Neural progenitor cell (in vitro differentiated cells): ENCODE results near the gene NFIA. TPM values are rescaled to one million over a fixed set of nuclear protein-coding genes. Genes with fewer than 3 reads are reported as not detected.

ENCODE experiments used
- DNase-seq: peaks from one replicate; pipeline ENCODE4 v3.0.0-alpha.2; 2016; ENCODE audit warnings: low spot score
- H2AFZ ChIP-seq: fragments of 200-600 bp; sonication (generic); replicated peaks from 2 replicates; pipeline ENCODE4 v1.6.1; 2016; ENCODE audit warnings: antibody characterized with exemption
- H3F3A ChIP-seq: fragments of 200-600 bp; sonication (generic); 2 replicates; pipeline ENCODE4 v1.6.1; 2016; ENCODE audit warnings: antibody characterized with exemption, low read depth
- H3K27ac ChIP-seq: fragments of 200-600 bp; sonication (generic); 2 replicates; pipeline ENCODE4 v1.5.1; 2016; ENCODE audit warnings: mild to moderate bottlenecking
- H3K27me3 ChIP-seq: fragments of 200-600 bp; sonication (generic); 2 replicates; pipeline ENCODE4 v1.6.1; 2016; ENCODE audit warnings: mild to moderate bottlenecking, moderate library complexity
- H3K36me3 ChIP-seq: fragments of 200-600 bp; sonication (generic); 2 replicates; pipeline ENCODE4 v1.5.1; 2016
- H3K4me1 ChIP-seq: fragments of 200-600 bp; sonication (generic); 2 replicates; pipeline ENCODE4 v1.6.1; 2016; ENCODE audit warnings: mixed run types
- H3K4me2 ChIP-seq: fragments of 200-600 bp; sonication (generic); 2 replicates; pipeline ENCODE4 v1.6.1; 2016
- H3K4me3 ChIP-seq: fragments of 200-600 bp; sonication (generic); 2 replicates; pipeline ENCODE4 v1.5.1; 2016
- H3K79me2 ChIP-seq: fragments of 200-600 bp; sonication (generic); 2 replicates; pipeline ENCODE4 v1.6.1; 2016; ENCODE audit warnings: low read depth
- H3K9ac ChIP-seq: fragments of 200-600 bp; sonication (generic); 2 replicates; pipeline ENCODE4 v1.6.1; 2016
- H3K9me3 ChIP-seq: fragments of 200-600 bp; sonication (generic); 2 replicates; pipeline ENCODE4 v1.5.1; 2016; ENCODE audit warnings: low read depth
- H4K20me1 ChIP-seq: fragments of 200-600 bp; sonication (generic); 2 replicates; pipeline ENCODE4 v1.6.1; 2016; ENCODE audit warnings: low read depth
- H3K27ac Mint-ChIP-seq: 3 replicates; pipeline ENCODE4 v1.8.0; 2021; ENCODE audit warnings: mixed read lengths
- H3K27me3 Mint-ChIP-seq: 2 replicates; pipeline ENCODE4 v1.8.0; 2022; ENCODE audit warnings: low read depth, mild to moderate bottlenecking, inconsistent platforms, moderate library complexity, mixed read lengths; ENCODE audit not compliant: insufficient read depth
- H3K36me3 Mint-ChIP-seq: 3 replicates; pipeline ENCODE4 v1.8.0; 2021; ENCODE audit warnings: mixed read lengths
- H3K4me1 Mint-ChIP-seq: 3 replicates; pipeline ENCODE4 v1.8.0; 2021; ENCODE audit warnings: mixed read lengths
- H3K4me3 Mint-ChIP-seq: 3 replicates; pipeline ENCODE4 v1.8.0; 2021; ENCODE audit warnings: mild to moderate bottlenecking, moderate library complexity, mixed read lengths
- H3K9me3 Mint-ChIP-seq: 3 replicates; pipeline ENCODE4 v1.8.0; 2020; ENCODE audit warnings: mixed read lengths
- CTCF ChIP-seq: fragments of 200-600 bp; sonication (generic); IDR thresholded peaks from 2 replicates; pipeline ENCODE4 v1.5.1; 2017; ENCODE audit warnings: antibody characterized with exemption, mild to moderate bottlenecking
- EZH2 ChIP-seq: fragments of 200-600 bp; sonication (generic); IDR thresholded peaks from 2 replicates; pipeline ENCODE4 v1.6.1; 2017; ENCODE audit warnings: antibody characterized with exemption, mild to moderate bottlenecking, moderate library complexity
- EZH2phosphoT487 ChIP-seq: fragments of 200-600 bp; sonication (generic); IDR thresholded peaks from 2 replicates; pipeline ENCODE4 v1.6.1; 2017; ENCODE audit warnings: antibody characterized with exemption
- total RNA-seq: library from RNA; depleted of rRNA; stranded (reverse); fragments of >200 nt; gene quantifications from 2 replicates; pipeline ENCODE4 v1.2.3, GENCODE V29; 2015; ENCODE audit warnings: low replicate concordance

NFIA gene
- total RNA-seq, 1 donor from 2014 or later, result 5.3 TPM

- no peak overlapping the region for H3K4me3 Mint-ChIP-seq
- TF ChIP-seq EZH2phosphoT487 (no peak), CTCF (no peak), EZH2 (no peak)
- DNase-seq, result no peak
- H3K4me1 Mint-ChIP-seq, result peaks cover 21% of the 10 kb centered on the region
- Histone ChIP-seq H3F3A (peaks cover 6% of the 10 kb centered on the region), H3K4me3 (no peak overlapping the region), H3K36me3 (no peaks in the 10 kb centered on the region), H4K20me1 (no peaks in the 10 kb centered on the region), H3K79me2 (no peaks in the 10 kb centered on the region), H3K27me3 (no peaks in the 10 kb centered on the region), H3K9ac (no peak overlapping the region), H2AFZ (no peak overlapping the region), H3K4me2 (no peak overlapping the region), H3K27ac (no peak overlapping the region), H3K4me1 (peaks cover 16% of the 10 kb centered on the region), H3K9me3 (no peaks in the 10 kb centered on the region)
- H3K27ac Mint-ChIP-seq, result no peak overlapping the region
- no peaks in the 10 kb centered on the region for H3K27me3 Mint-ChIP-seq
- no peaks in the 10 kb centered on the region for H3K9me3 Mint-ChIP-seq
- H3K36me3 Mint-ChIP-seq, result peaks cover 2% of the 10 kb centered on the region
Measured at GRCh38 chr1:61131248-61131647, 48.9 kb downstream of the NFIA start.

- no peaks in the 10 kb centered on the region for H3K79me2 ChIP-seq
- H2AFZ ChIP-seq, result no peak overlapping the region
- peaks cover 6% of the 10 kb centered on the region for H3F3A ChIP-seq
- H3K4me3 ChIP-seq, result no peak overlapping the region
- H3K4me1 Mint-ChIP-seq, result peaks cover 22% of the 10 kb centered on the region
- no peak overlapping the region for H3K27ac ChIP-seq
- H4K20me1 ChIP-seq, result no peaks in the 10 kb centered on the region
- DNase-seq, result no peak
- H3K27me3 Mint-ChIP-seq, result no peaks in the 10 kb centered on the region
- H3K27ac Mint-ChIP-seq, result no peak overlapping the region
- no peak for TF ChIP-seq CTCF
- TF ChIP-seq EZH2, result no peak
- no peak for TF ChIP-seq EZH2phosphoT487
- peaks cover 16% of the 10 kb centered on the region for H3K4me1 ChIP-seq
- no peaks in the 10 kb centered on the region for H3K36me3 ChIP-seq
- H3K9ac ChIP-seq, result no peak overlapping the region
- no peaks in the 10 kb centered on the region for H3K9me3 ChIP-seq
- no peak overlapping the region for H3K4me2 ChIP-seq
- no peaks in the 10 kb centered on the region for H3K27me3 ChIP-seq
- peaks cover 2% of the 10 kb centered on the region for H3K36me3 Mint-ChIP-seq
- no peaks in the 10 kb centered on the region for H3K9me3 Mint-ChIP-seq
- H3K4me3 Mint-ChIP-seq, result no peak overlapping the region
Measured at GRCh38 chr1:61131716-61132115, 49.4 kb downstream of the NFIA start.

GRCh38 chr1:61132176-61132638 lies 49.8 kb downstream of the NFIA start:
- H3K27me3 Mint-ChIP-seq, result no peaks in the 10 kb centered on the region
- H3K9me3 Mint-ChIP-seq, result no peaks in the 10 kb centered on the region
- H3K27ac Mint-ChIP-seq, result peak overlapping the region; percentile 0
- no peaks in the 10 kb centered on the region for H4K20me1 ChIP-seq
- no peak overlapping the region for H3K4me3 ChIP-seq
- peaks cover 2% of the 10 kb centered on the region for H3K36me3 Mint-ChIP-seq
- no peak for TF ChIP-seq EZH2
- no peak for TF ChIP-seq CTCF
- no peak for TF ChIP-seq EZH2phosphoT487
- no peak for DNase-seq
- H3K4me3 Mint-ChIP-seq, result no peak overlapping the region
- H3K9ac ChIP-seq, result no peak overlapping the region
- H3K27ac ChIP-seq, result peak overlapping the region; percentile 7
- H3K4me1 Mint-ChIP-seq, result peaks cover 22% of the 10 kb centered on the region
- H3K36me3 ChIP-seq, result no peaks in the 10 kb centered on the region
- H3K4me2 ChIP-seq, result no peak overlapping the region
- no peaks in the 10 kb centered on the region for H3K79me2 ChIP-seq
- no peak overlapping the region for H2AFZ ChIP-seq
- no peaks in the 10 kb centered on the region for H3K9me3 ChIP-seq
- H3K4me1 ChIP-seq, result peaks cover 16% of the 10 kb centered on the region
- H3F3A ChIP-seq, result peaks cover 6% of the 10 kb centered on the region
- no peaks in the 10 kb centered on the region for H3K27me3 ChIP-seq
